HL-60 (cell line): ENCODE measurements around the gene CEP112.

ENCODE experiments used
- CTCF ChIP-seq: IDR thresholded peaks from one replicate; pipeline ENCODE4 v1.5.1; 2011; ENCODE audit warnings: low read length, control low read depth, inconsistent platforms; ENCODE audit not compliant: insufficient read depth
- GABPA ChIP-seq: IDR thresholded peaks from 2 replicates; pipeline ENCODE4 v1.6.1; 2012; ENCODE audit warnings: low read depth
- SPI1 ChIP-seq: IDR thresholded peaks from 2 replicates; pipeline ENCODE4 v1.6.1; 2012; ENCODE audit warnings: low read depth, mild to moderate bottlenecking, borderline replicate concordance

DNA sequence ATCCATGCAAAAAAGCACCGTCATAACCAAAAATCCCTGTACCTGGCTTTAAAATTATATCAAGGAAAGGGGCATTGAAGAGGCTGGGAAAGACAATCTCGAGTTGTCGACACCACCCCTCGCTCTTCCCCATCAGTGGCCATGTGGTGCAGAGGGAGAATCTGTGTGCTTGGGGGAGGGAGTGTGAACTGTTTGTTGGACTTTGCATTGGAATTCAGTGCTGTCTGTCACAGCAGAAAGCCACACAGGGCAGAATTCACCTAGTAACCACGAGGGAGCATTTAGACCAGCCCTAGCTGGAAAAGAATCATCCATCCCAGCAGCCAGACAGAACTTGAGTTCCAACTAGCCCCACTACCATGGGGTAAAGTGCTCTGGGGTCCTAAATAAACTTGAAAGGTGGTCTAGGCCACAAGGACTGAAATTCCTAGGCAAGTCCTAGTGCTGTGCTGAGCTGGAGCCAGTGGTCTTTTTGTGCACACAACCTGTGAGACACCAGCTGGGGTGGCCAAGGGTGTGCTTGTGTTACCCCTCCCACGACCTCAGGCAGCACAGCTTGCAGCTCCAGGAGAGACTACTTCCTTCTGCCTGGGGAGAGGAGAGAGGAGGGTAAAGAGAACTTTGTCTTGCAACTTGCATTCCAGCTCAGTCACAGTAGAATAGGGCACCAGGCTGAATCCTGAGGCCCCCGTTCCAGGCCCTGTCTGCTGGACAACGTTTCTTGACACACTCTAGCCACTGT, 11.5 kb upstream of the CEP112 start:
- no peak for TF ChIP-seq CTCF
- no peak for TF ChIP-seq GABPA
- TF ChIP-seq SPI1, result no peak
